GM18519 (cell line): ENCODE data around the gene NUDT8.
"Not testable (repeated sequence)": the region's sequence is repeated elsewhere in the genome, so short reads cannot be mapped to it uniquely, and the experiment has no call there.

Source experiments
- ATAC-seq: cut with Tn5 transposase; IDR thresholded peaks from one replicate; pipeline ENCODE4 v1.9.1; 2021; ENCODE audit warnings: mild to moderate bottlenecking, moderate library complexity; ENCODE audit not compliant: unreplicated experiment, low FRiP score

The NUDT8 gene

GRCh38 chr11:67630228-67630942 lies 648 bp upstream of the NUDT8 start:
- peak; percentile 31 for ATAC-seq

GRCh38 chr11:67628710-67629385 lies 889 bp downstream of the NUDT8 start:
- ATAC-seq = no peak

- no peak for ATAC-seq
These were observed 1.7 kb downstream of the NUDT8 start for GRCh38 chr11:67627812-67628624.

GRCh38 chr11:67627441-67627811 lies 2.3 kb downstream of the NUDT8 start:
- no peak for ATAC-seq

GRCh38 chr11:67626970-67627369 lies 2.8 kb downstream of the NUDT8 start:
- no peak for ATAC-seq

- not testable (repeated sequence) for ATAC-seq
These were observed 3.5 kb downstream of the NUDT8 start for GRCh38 chr11:67626131-67626833.

GRCh38 chr11:67623795-67624194 lies 5.9 kb downstream of the NUDT8 start:
- not testable (repeated sequence) for ATAC-seq

GRCh38 chr11:67622905-67623304 lies 6.8 kb downstream of the NUDT8 start:
- not testable (repeated sequence) for ATAC-seq

GRCh38 chr11:67621928-67622327 lies 7.8 kb downstream of the NUDT8 start:
- ATAC-seq = not testable (repeated sequence)

GRCh38 chr11:67620621-67621020 lies 9.1 kb downstream of the NUDT8 start:
- not testable (repeated sequence) for ATAC-seq

- not testable (repeated sequence) for ATAC-seq
These were observed 9.8 kb downstream of the NUDT8 start for GRCh38 chr11:67619683-67620618.

- not testable (repeated sequence) for ATAC-seq
These were observed 10.7 kb downstream of the NUDT8 start for GRCh38 chr11:67618901-67619659.

GRCh38 chr11:67617243-67617953 lies 12.3 kb downstream of the NUDT8 start:
- no peak for ATAC-seq

GRCh38 chr11:67616431-67617242 lies 13.1 kb downstream of the NUDT8 start:
- ATAC-seq = no peak

GRCh38 chr11:67615728-67616430 lies 13.9 kb downstream of the NUDT8 start:
- no peak for ATAC-seq

- ATAC-seq = no peak
These were observed 14.7 kb downstream of the NUDT8 start for GRCh38 chr11:67614730-67615714.
